ENCODE results near the gene FXYD3.
"Not testable (repeated sequence)": the region's sequence is repeated elsewhere in the genome, so short reads cannot be mapped to it uniquely, and the experiment has no call there.

FXYD3 gene

GRCh38 chr19:35086455-35086854, 29.2 kb upstream of the FXYD3 start:
- DNase-seq (ENCODE audit: low spot score) = no peak

DNA sequence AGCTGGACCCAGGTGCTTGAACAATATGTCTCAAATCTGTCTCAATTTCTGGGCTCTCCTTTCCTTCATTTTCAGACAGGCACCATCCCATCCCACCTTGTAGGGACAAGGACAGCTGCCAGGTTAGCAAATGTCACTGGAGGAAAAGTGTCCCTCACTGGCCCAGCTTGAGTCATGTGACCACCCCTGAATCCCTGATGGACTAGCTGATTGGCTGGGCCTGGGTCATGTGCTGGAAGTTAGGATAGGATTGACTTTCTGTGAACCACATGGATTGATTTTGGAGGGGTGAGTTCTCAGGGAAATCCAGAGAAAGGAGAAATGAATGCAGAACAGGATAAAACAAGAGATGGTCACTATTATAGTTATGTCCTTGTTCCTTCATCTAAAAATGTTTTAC, 28.2 kb upstream of the FXYD3 start:
- DNase-seq (ENCODE audit: low spot score) = no peak

- no peak for DNase-seq (ENCODE audit: low spot score)
Observed at GRCh38 chr19:35088131-35088913, 27.3 kb upstream of the FXYD3 start.

GRCh38 chr19:35089554-35089953, 26.1 kb upstream of the FXYD3 start:
- DNase-seq (ENCODE audit: low spot score) = no peak

- no peak for DNase-seq (ENCODE audit: low spot score)
Observed at GRCh38 chr19:35090160-35090505, 25.5 kb upstream of the FXYD3 start.

GRCh38 chr19:35090506-35091214, 25.0 kb upstream of the FXYD3 start:
- DNase-seq (ENCODE audit: low spot score) = peak; percentile 68

DNA sequence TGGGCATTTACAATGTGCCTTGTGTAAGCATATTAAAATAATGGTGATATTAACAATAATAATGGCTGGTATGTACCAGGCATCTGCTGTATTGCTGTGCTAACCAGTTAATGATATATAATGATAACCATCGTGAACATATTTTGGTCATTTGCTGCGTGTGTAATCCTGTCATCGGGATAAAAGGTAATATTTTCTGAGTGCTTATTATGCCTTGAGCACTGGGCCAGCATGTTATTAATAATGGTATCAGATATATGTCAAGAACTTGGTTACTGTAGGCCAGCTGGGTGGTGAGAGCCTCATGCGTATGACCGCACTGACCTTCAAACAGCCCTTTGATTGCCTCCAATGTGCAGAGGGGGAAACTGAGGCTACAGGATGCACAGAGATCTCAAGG, 22.2 kb upstream of the FXYD3 start:
- DNase-seq (ENCODE audit: low spot score) = no peak

DNA sequence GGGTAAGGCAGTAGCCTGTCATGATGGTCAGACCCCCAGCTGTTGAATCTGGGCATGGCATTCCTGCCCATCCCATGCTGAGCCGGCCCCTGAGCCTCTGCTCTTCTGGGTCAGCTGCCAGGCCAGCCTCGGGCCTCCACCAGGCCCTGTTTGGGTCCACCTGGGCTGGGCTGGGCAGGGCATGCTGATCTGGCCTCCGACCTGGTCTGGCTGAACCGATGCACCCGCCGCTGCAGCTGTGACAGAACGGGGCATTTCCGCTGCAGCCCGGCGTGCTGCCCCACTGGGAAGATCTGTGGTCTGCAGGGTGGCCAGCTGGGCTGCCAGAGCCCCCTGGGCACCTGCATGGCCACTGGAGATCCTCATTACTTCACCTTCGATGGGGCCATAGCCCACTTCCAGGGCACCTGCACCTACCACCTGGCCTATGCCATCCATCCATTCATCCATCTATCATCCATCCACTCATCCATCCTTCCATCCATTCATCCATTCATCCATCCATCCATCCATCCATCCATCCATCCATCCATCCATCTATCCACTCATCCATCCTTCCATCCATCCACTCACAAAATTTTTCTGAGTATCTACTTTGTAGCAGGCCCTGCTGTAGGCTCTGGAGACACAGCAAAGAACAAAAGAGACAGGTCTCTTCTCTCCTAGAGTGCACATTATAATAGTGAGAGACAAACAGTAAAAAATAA, 21.5 kb upstream of the FXYD3 start:
- DNase-seq (ENCODE audit: low spot score) = no peak

- no peak for DNase-seq (ENCODE audit: low spot score)
Observed at GRCh38 chr19:35094656-35095055, 21.0 kb upstream of the FXYD3 start.

DNA sequence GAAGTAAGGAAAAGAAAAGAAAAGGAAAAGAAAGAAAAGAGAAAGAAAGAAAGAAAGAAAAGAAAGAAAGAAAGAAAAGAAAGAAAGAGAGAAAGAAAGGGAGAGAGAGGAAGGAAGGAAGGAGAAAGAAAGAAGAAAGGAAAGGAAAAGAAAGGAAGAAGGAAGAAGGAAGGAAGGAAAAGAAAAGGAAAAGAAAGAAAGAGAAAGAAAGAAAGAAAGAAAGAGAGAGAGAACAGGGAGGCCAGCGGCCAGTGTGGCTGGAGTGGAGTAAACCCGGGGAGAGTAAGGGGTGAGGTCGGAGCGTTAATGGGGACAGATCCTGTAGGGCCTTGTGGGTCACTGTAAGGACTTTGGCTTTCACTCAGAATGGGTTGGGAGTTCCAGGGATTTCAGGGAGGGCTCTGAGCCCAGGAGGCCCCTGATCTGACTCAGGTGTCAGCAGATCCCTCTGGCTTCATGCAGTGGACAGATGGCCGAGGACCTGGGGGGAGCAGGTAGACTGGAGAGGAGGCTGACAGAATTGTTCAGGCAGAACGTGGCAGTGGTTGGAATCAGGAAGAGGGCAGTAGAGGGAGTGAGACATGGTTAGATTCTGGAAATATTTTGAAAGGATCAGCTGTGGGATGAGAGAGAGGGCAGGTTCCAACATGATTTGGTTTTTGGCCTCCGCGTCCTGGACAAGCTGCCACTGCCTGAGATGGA, 19.8 kb upstream of the FXYD3 start:
- DNase-seq (ENCODE audit: low spot score) = no peak

DNA sequence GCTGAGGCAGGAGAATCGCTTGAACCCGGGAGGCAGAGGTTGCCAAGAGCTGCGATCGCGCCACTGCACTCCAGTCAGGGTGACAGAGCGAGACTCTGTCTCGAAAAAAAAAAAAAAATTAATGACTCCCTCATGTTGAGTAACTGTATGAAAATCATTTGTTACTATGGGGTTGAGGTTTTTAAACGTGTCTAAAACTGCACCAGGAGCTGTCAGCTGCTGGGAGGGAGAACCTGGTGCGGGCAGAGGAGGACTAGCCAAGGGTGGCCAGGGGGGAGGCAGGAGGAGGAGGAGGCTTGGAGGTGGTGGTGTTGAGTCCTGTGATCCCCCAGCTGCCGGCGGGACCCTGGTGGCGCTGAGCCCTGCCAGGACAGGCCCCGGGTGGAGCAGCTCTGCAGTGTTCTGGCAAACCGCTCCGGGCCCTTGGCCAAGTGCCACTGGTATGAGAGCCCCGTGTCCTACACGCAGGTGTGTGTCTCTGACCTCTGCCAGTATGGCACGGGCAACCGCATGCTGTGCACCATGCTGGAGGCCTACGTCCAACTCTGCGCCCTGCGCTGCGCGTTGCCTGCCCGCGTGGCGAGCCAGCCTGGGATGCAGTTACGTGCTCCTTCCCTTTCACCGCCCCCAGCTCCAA, 17.1 kb upstream of the FXYD3 start:
- no peak for DNase-seq (ENCODE audit: low spot score)

DNA sequence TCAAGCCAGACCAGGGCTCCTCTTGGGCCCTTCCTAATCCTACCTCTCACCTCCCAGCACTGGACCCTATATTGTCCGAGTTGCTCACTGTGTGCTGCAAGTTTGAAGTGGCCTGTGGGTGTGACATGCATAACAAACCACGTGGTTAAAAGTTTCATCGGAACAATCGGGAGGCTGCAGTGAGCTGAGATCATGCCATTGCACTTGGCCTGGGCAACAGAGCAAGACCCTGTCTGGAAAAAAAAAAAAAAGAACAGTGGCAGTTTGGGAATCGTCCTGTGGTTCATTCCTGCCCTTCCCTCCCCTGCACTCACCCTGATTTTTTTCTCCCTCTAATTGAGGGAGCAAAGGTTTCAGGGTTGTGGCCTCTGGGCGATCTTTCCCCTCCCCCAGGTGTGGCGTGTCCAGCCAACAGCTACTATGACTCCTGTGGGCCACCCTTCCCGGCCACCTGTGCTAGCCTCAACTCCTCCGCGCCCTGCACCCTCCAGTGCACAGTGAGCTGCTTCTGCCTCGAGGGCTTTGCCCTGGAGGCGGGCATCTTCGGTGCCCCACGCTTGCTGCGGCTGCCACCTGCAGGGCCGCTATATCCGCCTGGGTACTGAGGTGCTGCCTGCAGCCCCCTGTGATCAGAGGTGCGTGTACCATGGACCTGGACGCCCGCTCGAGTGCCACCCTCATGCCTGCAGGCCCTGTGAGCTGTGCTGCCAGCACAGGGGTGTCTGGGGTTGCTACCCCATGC, 16.3 kb upstream of the FXYD3 start:
- DNase-seq (ENCODE audit: low spot score) = no peak

DNA sequence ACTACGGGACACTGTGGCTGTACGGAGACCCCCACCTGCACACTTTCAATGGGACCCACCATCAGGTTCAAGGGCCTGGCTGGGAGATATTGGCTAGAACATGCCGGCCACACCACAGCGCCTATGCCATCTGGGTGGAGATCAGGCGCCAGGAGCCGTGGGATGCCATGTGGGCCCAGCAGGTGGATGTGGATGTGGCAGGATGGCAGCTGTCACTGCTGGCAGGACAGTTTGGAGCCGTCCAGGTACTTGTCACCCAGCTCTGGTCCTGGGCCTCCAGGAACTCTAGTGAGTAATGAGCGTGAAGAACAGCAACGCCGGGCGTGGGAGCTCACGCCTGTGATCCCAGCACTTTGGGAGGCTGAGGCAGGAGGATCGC, 15.7 kb upstream of the FXYD3 start:
- no peak for DNase-seq (ENCODE audit: low spot score)

- no peak for DNase-seq (ENCODE audit: low spot score)
Observed at GRCh38 chr19:35100588-35101533, 14.8 kb upstream of the FXYD3 start.

- DNase-seq (ENCODE audit: low spot score) = not testable (repeated sequence)
Observed at GRCh38 chr19:35101949-35102348, 13.7 kb upstream of the FXYD3 start.

- not testable (repeated sequence) for DNase-seq (ENCODE audit: low spot score)
Observed at GRCh38 chr19:35103614-35104013, 12.0 kb upstream of the FXYD3 start.

- DNase-seq (ENCODE audit: low spot score) = no peak
Observed at GRCh38 chr19:35104361-35104760, 11.3 kb upstream of the FXYD3 start.

GRCh38 chr19:35105047-35105410, 10.6 kb upstream of the FXYD3 start:
- DNase-seq (ENCODE audit: low spot score) = no peak

GRCh38 chr19:35105411-35106290, 10.0 kb upstream of the FXYD3 start:
- no peak for DNase-seq (ENCODE audit: low spot score)
